Endothelial cell of umbilical vein (primary cell): ENCODE data around the gene HCK. TPM values are rescaled to one million over a fixed set of nuclear protein-coding genes. Genes with fewer than 3 reads are reported as not detected.
"Not testable (repeated sequence)": the region's sequence is repeated elsewhere in the genome, so short reads cannot be mapped to it uniquely, and the experiment has no call there.

ENCODE experiments used
- BruUV-seq: library from RNA; stranded (reverse); fragments of 400-500 nt; replicated peaks from 2 replicates; lab custom pipeline; 2021; lab: Mats Ljungman, UMichigan
- CTCF ChIA-PET: fragments of 300-600, 350-600 bp; sonication (Branson Sonifier 250); formaldehyde crosslinking; loops from one replicate; lab custom pipeline; 2021; ENCODE audit warnings: antibody characterized with exemption, inconsistent platforms; lab: Charles Lee
- POLR2A ChIA-PET: fragments of 300-600, 350-600 bp; sonication (Branson Sonifier 250); formaldehyde crosslinking; loops from one replicate; lab custom pipeline; 2021; ENCODE audit warnings: antibody characterized with exemption, inconsistent platforms; lab: Charles Lee
- DNase-seq: peaks from one replicate; pipeline ENCODE4 v3.0.0-alpha.2; 2011; ENCODE audit warnings: low read depth, low spot score
- FAIRE-seq: peaks from 2 replicates; lab custom pipeline; 2011; peaks lifted over from hg19 to GRCh38; lab: Jason Lieb, UNC
- H2AFZ ChIP-seq: 2 replicates; pipeline ENCODE4 v1.6.0; 2012; ENCODE audit warnings: low read depth, low read length, control low read depth, inconsistent platforms
- H3K27ac ChIP-seq: 2 replicates; pipeline ENCODE4 v1.5.1; 2011; ENCODE audit warnings: low read depth, mild to moderate bottlenecking, control low read depth, low read length, moderate library complexity; ENCODE audit not compliant: insufficient read depth
- H3K27me3 ChIP-seq, 2 experiments: 2 replicates each; pipeline versions ENCODE4 v1.6.0 to v1.6.1; 2011; ENCODE audit warnings: low read length in 2 of 2, mixed read lengths in 1 of 2; ENCODE audit not compliant: control insufficient read depth in 2 of 2, insufficient read depth in 2 of 2
- H3K36me3 ChIP-seq, 2 experiments: 2 replicates in 1 of 2; 3 replicates in 1 of 2; pipeline ENCODE4 v1.5.1; 2011; ENCODE audit warnings: low read length in 2 of 2, mild to moderate bottlenecking in 1 of 2, moderate library complexity in 1 of 2; ENCODE audit not compliant: control insufficient read depth in 2 of 2, insufficient read depth in 2 of 2; ENCODE audit errors: extremely low read depth in 1 of 2
- H3K4me1 ChIP-seq: 3 replicates; pipeline ENCODE4 v1.5.1; 2011; ENCODE audit warnings: mild to moderate bottlenecking, low read length; ENCODE audit not compliant: control insufficient read depth, insufficient read depth; ENCODE audit errors: extremely low read depth
- H3K4me2 ChIP-seq: 2 replicates; pipeline ENCODE4 v1.6.1; 2011; ENCODE audit warnings: low read length, control low read depth, mixed read lengths; ENCODE audit not compliant: insufficient read depth
- H3K4me3 ChIP-seq, 3 experiments: fragments of 200-600 bp in 1 of 3; sonication (generic), shearing (Covaris generic) in 1 of 3; replicated peaks in 1 of 3; 2 replicates each; pipeline ENCODE4 v1.5.1; 2011 to 2016; ENCODE audit warnings: control low read depth in 3 of 3, low read length in 3 of 3, mild to moderate bottlenecking in 2 of 3, inconsistent platforms in 1 of 3, low read depth in 1 of 3, moderate library complexity in 1 of 3; ENCODE audit not compliant: insufficient read depth in 1 of 3
- H3K79me2 ChIP-seq: 2 replicates; pipeline ENCODE4 v1.6.0; 2012; ENCODE audit warnings: low read length, inconsistent platforms; ENCODE audit not compliant: control insufficient read depth, insufficient read depth
- H3K9ac ChIP-seq: replicated peaks from 2 replicates; pipeline ENCODE3; 2011; ENCODE audit warnings: low read length, control low read depth; ENCODE audit not compliant: insufficient read depth; ENCODE audit errors: extremely low read depth
- H3K9me1 ChIP-seq: replicated peaks from 3 replicates; pipeline ENCODE4 v1.6.0; 2011; ENCODE audit warnings: mild to moderate bottlenecking, low read length; ENCODE audit not compliant: control insufficient read depth, insufficient read depth; ENCODE audit errors: extremely low read depth
- H3K9me3 ChIP-seq: replicated peaks from 2 replicates; pipeline ENCODE4 v1.5.1; 2012; ENCODE audit warnings: low read length, inconsistent platforms; ENCODE audit not compliant: control insufficient read depth, insufficient read depth
- H4K20me1 ChIP-seq: replicated peaks from 2 replicates; pipeline ENCODE3; 2011; ENCODE audit warnings: mild to moderate bottlenecking, low read length; ENCODE audit not compliant: control insufficient read depth, insufficient read depth; ENCODE audit errors: extremely low read depth
- CTCF ChIP-seq, 2 donors: IDR thresholded peaks; 1 replicate in 1 of 2; 2 replicates in 1 of 2; pipeline ENCODE4 v1.5.1; 2011; ENCODE audit warnings: low read length in 2 of 2, mild to moderate bottlenecking in 2 of 2, moderate library complexity in 2 of 2, control low read depth in 1 of 2, inconsistent platforms in 1 of 2, low read depth in 1 of 2; ENCODE audit not compliant: insufficient read depth in 1 of 2; ENCODE audit errors: extremely low read depth in 1 of 2
- EZH2 ChIP-seq: IDR thresholded peaks from 2 replicates; pipeline ENCODE4 v1.6.1; 2012; ENCODE audit warnings: borderline replicate concordance, low read depth, mild to moderate bottlenecking, moderate library complexity, low read length, inconsistent platforms; ENCODE audit not compliant: severe bottlenecking
- GATA2 ChIP-seq: IDR thresholded peaks from 2 replicates; pipeline ENCODE4 v1.7.0; 2011; ENCODE audit warnings: low read depth, mild to moderate bottlenecking, moderate library complexity, mixed read lengths, low read length; ENCODE audit not compliant: insufficient read length, insufficient read depth
- JUN ChIP-seq: IDR thresholded peaks from 2 replicates; pipeline ENCODE4 v1.6.1; 2011; ENCODE audit warnings: borderline replicate concordance, low read depth; ENCODE audit not compliant: insufficient read length, insufficient read depth
- MYC ChIP-seq: IDR thresholded peaks from one replicate; pipeline ENCODE4 v1.6.1; 2011; ENCODE audit warnings: mild to moderate bottlenecking, low read depth, low read length
- POLR2A ChIP-seq: IDR thresholded peaks from 2 replicates; pipeline ENCODE4 v1.6.1; 2012; ENCODE audit warnings: low read depth, mild to moderate bottlenecking, control low read depth, low read length
- dilution Hi-C: fragments of 300-500 bp; cut with MboI; formaldehyde crosslinking; loops from one replicate; pipeline ENCODE4 v1.15.0; 2019; ENCODE audit warnings: low sequenced_read_pairs; ENCODE audit not compliant: extremely low pct_ligation_motif_present
- intact Hi-C: fragments of 100-400 bp; cut with micrococcal nuclease; formaldehyde crosslinking; loops from one replicate; pipeline ENCODE4 v1.10.0; 2022
- polyA plus RNA-seq, 4 experiments: library from polyadenylated mRNA; depleted of rRNA in 3 of 4; stranded (reverse) in 3 of 4; unstranded in 1 of 4; fragments of >200 nt; gene quantifications; 2 replicates each; pipeline versions ENCODE4 v1.2.1 to v1.2.3, GENCODE V29; 2011 to 2012; ENCODE audit warnings: missing spikeins in 1 of 4
- total RNA-seq: library from RNA; stranded (reverse); gene quantifications from 2 replicates; pipeline ENCODE4 v1.2.3, GENCODE V29; 2021

HCK gene
- total and polyA plus RNA-seq, 2 donors (not counting 3 experiments of a cell fraction or from before 2014, with no cell fraction given), result not detected

GRCh38 chr20:32031007-32031958, 20.8 kb upstream of the HCK start:
- Histone ChIP-seq H4K20me1 (no peaks in the 10 kb centered on the region), H3K9ac (no peak overlapping the region), H3K79me2 (no peaks in the 10 kb centered on the region), H3K4me2 (no peak overlapping the region), H3K9me1 (no peaks in the 10 kb centered on the region), H2AFZ (no peak overlapping the region), H3K9me3 (no peaks in the 10 kb centered on the region), H3K27me3 (peaks cover 3 to 12% of the 10 kb centered on the region in 2 experiments), H3K27ac (no peak overlapping the region), H3K4me1 (no peaks in the 10 kb centered on the region), H3K36me3 (no peaks in the 10 kb centered on the region), H3K4me3 (no peak overlapping the region)
- dilution Hi-C loops (no loop called here), intact Hi-C loops (loop anchor here (1.0 kb wide), 5 partner anchors 23 to 208 kb away; partner anchors contain the start of gene PDRG1)
- CTCF ChIA-PET, result interaction anchor here (0.6 to 10.3 kb wide), 31 partner anchors 10 to 222 kb away, joined by 3 to 243 read pairs (median 6); partner anchors contain the start of genes PDRG1, TM9SF4 and XKR7
- FAIRE-seq, result peak; percentile 97
- POLR2A ChIA-PET, result no interaction called here
- no TSS peak for BruUV-seq
- DNase-seq, result peak; percentile 67
- TF ChIP-seq CTCF (IDR thresholded peaks at IDR 0.05; ENCODE audit: extremely low read depth in 1 of 2, insufficient read depth in 1 of 2, low read depth in 1 of 2, low read length in 2 of 2) (peak; percentile 88 to 89), MYC (no peak)

GRCh38 chr20:32033316-32033715, 18.7 kb upstream of the HCK start:
- no peaks in the 10 kb centered on the region for H4K20me1 ChIP-seq
- CTCF ChIA-PET, result interaction anchor here (1.8 to 10.3 kb wide), 6 partner anchors 9 to 210 kb away, joined by 4 to 243 read pairs (median 28); no protein-coding TSS in a partner anchor

DNA sequence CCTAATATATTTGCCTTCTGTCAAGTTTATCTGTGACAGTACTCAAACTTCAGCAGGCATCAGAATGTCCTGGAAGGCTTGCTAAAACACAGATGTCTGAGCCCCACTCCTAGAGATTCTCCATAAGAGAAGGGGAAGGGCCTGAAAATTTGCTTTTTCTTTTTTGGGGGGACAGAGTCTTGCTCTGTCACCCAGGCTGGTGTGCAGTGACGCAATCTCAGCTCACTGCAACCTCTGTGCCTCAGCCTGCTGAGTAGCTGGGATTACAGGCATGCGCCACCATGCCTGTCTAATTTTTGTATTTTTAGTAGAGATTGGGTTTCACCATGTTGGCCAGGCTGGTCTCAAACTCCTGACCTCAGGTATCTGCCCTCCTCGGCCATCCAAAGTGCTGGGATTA, 18.3 kb upstream of the HCK start:
- dilution Hi-C loops, H3K4me2 ChIP-seq, H2AFZ ChIP-seq, DNase-seq, H3K4me1 ChIP-seq, H3K36me3 ChIP-seq, H3K9me3 ChIP-seq, H3K9me1 ChIP-seq, H3K9ac ChIP-seq, H3K27ac ChIP-seq, H4K20me1 ChIP-seq, POLR2A ChIA-PET, FAIRE-seq, BruUV-seq, H3K4me3 ChIP-seq, H3K79me2 ChIP-seq, intact Hi-C loops: not testable (repeated sequence)
- CTCF ChIA-PET, result interaction anchor here (0.8 to 10.3 kb wide), 8 partner anchors 9 to 211 kb away, joined by 3 to 243 read pairs (median 14); partner anchors contain the start of gene PDRG1
- peaks cover 6 to 16% of the 10 kb centered on the region in 2 experiments for H3K27me3 ChIP-seq

More at GRCh38 chr20:32033316-32033715, 18.7 kb upstream of the HCK start:
- POLR2A ChIA-PET, result no interaction called here
- no peaks in the 10 kb centered on the region for H3K4me1 ChIP-seq
- H3K9me3 ChIP-seq, result no peaks in the 10 kb centered on the region
- no peaks in the 10 kb centered on the region for H3K79me2 ChIP-seq
- no peak overlapping the region for H3K27ac ChIP-seq
- DNase-seq (no peak), FAIRE-seq (no peak)
- H3K4me3 ChIP-seq, result no peak overlapping the region
- no peak for TF ChIP-seq JUN
- TF ChIP-seq POLR2A, result no peak
- TF ChIP-seq EZH2, result no peak
- no peak for TF ChIP-seq GATA2
- TF ChIP-seq MYC, result no peak
- peaks cover 6 to 16% of the 10 kb centered on the region in 2 experiments for H3K27me3 ChIP-seq
- no peaks in the 10 kb centered on the region for H3K9me1 ChIP-seq
- intact Hi-C loops (no loop called here), dilution Hi-C loops (no loop called here)
- no peak overlapping the region for H3K4me2 ChIP-seq
- no peak overlapping the region for H2AFZ ChIP-seq
- no peaks in the 10 kb centered on the region for H3K36me3 ChIP-seq
- H3K9ac ChIP-seq, result no peak overlapping the region
- BruUV-seq, result no TSS peak
